SJSA1 (cell line): ENCODE measurements around the gene MRPS27. TPM values are rescaled to one million over a fixed set of nuclear protein-coding genes. Genes with fewer than 3 reads are reported as not detected.

Experiments used
- DNase-seq, 2 experiments: peaks; one replicate each; pipeline ENCODE4 v3.0.0-alpha.2; 2015 to 2020; ENCODE audit warnings: low spot score in 2 of 2, low read depth in 1 of 2
- H3K27ac ChIP-seq: fragments of 250-450 bp; sonication (Bioruptor Pico); 2 replicates; pipeline ENCODE4 v1.5.1; 2020; ENCODE audit warnings: mild to moderate bottlenecking, moderate library complexity
- H3K27me3 ChIP-seq: fragments of 250-450 bp; sonication (Bioruptor Pico); replicated peaks from 2 replicates; pipeline ENCODE4 v1.5.1; 2020; ENCODE audit warnings: mild to moderate bottlenecking, moderate library complexity
- H3K36me3 ChIP-seq: fragments of 250-450 bp; sonication (Bioruptor Pico); 2 replicates; pipeline ENCODE4 v1.5.1; 2020; ENCODE audit warnings: mild to moderate bottlenecking
- H3K4me1 ChIP-seq: fragments of 250-450 bp; sonication (Bioruptor Pico); replicated peaks from 2 replicates; pipeline ENCODE4 v1.6.1; 2021; ENCODE audit warnings: mild to moderate bottlenecking
- H3K4me3 ChIP-seq: fragments of 250-450 bp; sonication (Bioruptor Pico); 2 replicates; pipeline ENCODE4 v1.5.1; 2020; ENCODE audit warnings: mild to moderate bottlenecking
- H3K9me3 ChIP-seq: fragments of 250-450 bp; sonication (Bioruptor Pico); replicated peaks from 2 replicates; pipeline ENCODE4 v1.5.1; 2020; ENCODE audit warnings: mild to moderate bottlenecking
- total RNA-seq: library from RNA; depleted of rRNA; stranded (reverse); fragments of >200 nt; shearing (Covaris generic); gene quantifications from 2 replicates; pipeline ENCODE4 v1.2.3, GENCODE V29; 2014

The MRPS27 gene
- total RNA-seq, 1 experiment from 2014 or later, result 57.3 TPM

DNA sequence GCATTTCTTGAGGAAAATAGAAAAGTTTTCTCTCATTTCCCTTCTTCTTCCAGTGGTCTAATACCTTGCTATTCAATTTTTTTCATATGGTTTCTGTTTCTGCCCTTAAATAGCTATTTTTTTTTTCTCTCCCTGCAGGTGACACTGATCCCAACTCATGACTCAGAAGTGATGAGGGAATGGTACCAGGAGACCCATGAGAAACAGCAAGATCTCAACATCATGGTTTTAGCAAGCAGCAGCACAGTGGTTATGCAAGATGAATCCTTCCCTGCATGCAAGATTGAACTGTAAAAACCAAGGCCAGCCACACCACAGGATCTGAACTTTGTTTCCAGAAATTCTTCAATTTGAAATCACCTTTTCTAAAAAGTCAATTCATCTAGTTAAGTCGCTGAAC, 115.1 kb downstream of the MRPS27 start:
- no peak overlapping the region for H3K4me3 ChIP-seq
- H3K27ac ChIP-seq, result peak overlapping the region; percentile 39
- no peaks in the 10 kb centered on the region for H3K9me3 ChIP-seq
- peaks cover 54% of the 10 kb centered on the region for H3K4me1 ChIP-seq
- H3K36me3 ChIP-seq, result peaks cover 90% of the 10 kb centered on the region
- no peaks in the 10 kb centered on the region for H3K27me3 ChIP-seq
- no peak for DNase-seq

DNA sequence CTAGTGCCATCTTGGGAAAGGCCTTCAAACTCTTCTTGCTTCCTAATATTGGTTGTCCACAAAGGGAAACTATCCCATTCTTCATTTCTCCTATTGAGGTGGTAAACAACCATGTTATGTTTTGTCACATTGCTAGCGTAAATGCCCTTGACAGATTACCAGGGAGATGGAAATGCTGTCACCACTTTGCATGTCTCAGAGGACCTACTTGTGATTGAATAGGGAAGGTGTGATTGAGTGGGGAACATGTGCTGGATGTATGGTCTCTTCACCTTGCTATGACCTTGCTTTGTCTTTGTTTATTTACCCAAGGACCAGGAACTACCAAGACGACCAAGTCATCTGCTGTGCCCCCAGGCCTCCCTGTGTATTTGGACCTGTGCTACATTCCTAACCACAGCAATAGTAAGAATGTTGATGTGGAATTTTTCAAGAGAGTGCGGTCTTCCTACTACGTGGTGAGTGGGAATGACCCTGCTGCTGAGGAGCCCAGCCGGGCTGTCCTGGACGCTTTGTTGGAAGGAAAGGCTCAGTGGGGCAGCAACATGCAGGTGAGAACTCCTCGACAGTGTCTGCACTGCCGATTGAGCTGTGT, 116.7 kb downstream of the MRPS27 start:
- DNase-seq, result peak; percentile 82 to 83

DNA sequence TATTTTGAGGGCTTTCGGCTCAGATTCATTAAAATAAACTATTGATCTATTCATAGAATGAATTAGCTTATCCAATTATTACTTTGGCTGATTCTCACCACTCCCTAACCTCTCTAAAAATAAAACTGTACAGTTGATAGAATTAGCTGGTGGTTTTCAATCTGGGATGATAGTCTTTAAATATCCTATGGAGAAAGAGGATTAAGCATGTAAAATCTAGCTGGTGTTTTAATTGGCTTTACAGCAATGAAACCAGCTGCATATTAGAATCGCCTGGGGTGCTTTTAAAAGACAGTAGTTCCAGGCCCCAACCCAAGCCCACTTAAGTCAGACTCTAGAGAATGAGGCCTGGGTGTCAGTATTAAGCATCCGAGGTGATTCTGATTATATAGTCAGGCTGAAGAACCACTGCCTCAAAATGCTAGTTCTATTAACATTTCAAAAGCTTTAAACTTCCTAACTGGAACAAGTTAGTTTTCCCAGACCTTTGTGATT, 117.7 kb downstream of the MRPS27 start:
- Histone ChIP-seq H3K4me3 (no peak overlapping the region), H3K9me3 (no peaks in the 10 kb centered on the region), H3K27ac (peak overlapping the region; percentile 48), H3K36me3 (peaks cover 98% of the 10 kb centered on the region), H3K27me3 (no peaks in the 10 kb centered on the region), H3K4me1 (peaks cover 40% of the 10 kb centered on the region)
- no peak for DNase-seq

More for the DNA sequence above, 116.7 kb downstream of the MRPS27 start:
- Histone ChIP-seq H3K36me3 (peaks cover 97% of the 10 kb centered on the region), H3K27ac (peak overlapping the region; percentile 67), H3K27me3 (no peaks in the 10 kb centered on the region), H3K4me1 (peaks cover 44% of the 10 kb centered on the region), H3K4me3 (no peak overlapping the region), H3K9me3 (no peaks in the 10 kb centered on the region)

DNA sequence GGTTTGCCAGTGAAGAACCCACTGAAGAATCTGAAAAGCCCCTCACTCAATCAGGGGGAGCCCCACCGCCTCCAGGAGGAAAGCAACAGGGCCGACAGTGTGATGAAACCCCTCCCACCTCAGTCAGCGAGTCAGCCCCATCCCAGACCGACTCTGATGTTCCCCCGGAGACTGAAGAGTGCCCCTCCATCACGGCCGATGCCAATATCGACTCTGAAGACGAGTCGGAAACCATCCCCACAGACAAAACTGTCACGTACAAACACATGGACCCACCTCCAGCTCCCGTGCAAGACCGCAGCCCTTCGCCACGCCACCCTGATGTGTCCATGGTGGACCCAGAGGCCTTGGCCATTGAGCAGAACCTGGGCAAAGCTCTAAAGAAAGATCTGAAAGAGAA, 120.4 kb downstream of the MRPS27 start:
- H3K27me3 ChIP-seq, result no peaks in the 10 kb centered on the region
- peaks cover 98% of the 10 kb centered on the region for H3K36me3 ChIP-seq
- no peak overlapping the region for H3K4me3 ChIP-seq
- no peaks in the 10 kb centered on the region for H3K9me3 ChIP-seq
- no peak for DNase-seq
- H3K4me1 ChIP-seq, result peaks cover 24% of the 10 kb centered on the region
- H3K27ac ChIP-seq, result no peak overlapping the region

DNA sequence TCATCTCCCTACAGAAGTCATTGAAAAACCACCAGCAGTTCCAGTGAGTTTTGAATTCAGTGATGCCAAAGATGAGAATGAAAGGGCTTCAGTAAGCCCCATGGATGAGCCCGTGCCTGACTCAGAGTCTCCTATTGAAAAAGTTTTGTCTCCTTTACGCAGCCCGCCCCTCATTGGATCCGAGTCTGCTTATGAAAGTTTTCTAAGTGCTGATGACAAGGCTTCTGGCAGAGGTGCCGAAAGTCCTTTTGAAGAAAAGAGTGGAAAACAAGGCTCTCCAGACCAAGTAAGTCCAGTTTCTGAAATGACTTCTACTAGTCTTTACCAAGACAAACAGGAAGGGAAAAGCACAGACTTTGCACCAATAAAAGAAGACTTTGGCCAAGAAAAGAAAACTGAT, 122.6 kb downstream of the MRPS27 start:
- peaks cover 96% of the 10 kb centered on the region for H3K36me3 ChIP-seq

DNA sequence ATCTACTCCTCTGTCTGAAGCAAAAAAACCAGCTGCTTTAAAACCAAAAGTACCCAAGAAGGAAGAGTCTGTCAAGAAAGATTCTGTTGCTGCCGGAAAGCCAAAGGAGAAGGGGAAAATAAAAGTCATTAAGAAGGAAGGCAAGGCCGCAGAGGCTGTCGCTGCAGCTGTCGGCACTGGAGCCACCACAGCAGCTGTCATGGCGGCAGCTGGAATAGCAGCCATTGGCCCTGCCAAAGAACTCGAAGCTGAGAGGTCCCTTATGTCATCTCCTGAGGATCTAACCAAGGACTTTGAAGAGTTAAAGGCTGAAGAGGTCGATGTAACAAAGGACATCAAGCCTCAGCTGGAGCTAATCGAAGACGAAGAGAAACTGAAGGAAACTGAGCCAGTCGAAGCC, 124.5 kb downstream of the MRPS27 start:
- Histone ChIP-seq H3K4me1 (no peaks in the 10 kb centered on the region), H3K36me3 (peaks cover 98% of the 10 kb centered on the region), H3K9me3 (no peaks in the 10 kb centered on the region), H3K27me3 (no peaks in the 10 kb centered on the region), H3K27ac (no peak overlapping the region), H3K4me3 (no peak overlapping the region)
- no peak for DNase-seq

More for the DNA sequence above, 122.6 kb downstream of the MRPS27 start:
- DNase-seq, result no peak
- Histone ChIP-seq H3K4me3 (no peak overlapping the region), H3K9me3 (no peaks in the 10 kb centered on the region), H3K27ac (no peak overlapping the region), H3K27me3 (no peaks in the 10 kb centered on the region), H3K4me1 (peaks cover under 1% of the 10 kb centered on the region)

DNA sequence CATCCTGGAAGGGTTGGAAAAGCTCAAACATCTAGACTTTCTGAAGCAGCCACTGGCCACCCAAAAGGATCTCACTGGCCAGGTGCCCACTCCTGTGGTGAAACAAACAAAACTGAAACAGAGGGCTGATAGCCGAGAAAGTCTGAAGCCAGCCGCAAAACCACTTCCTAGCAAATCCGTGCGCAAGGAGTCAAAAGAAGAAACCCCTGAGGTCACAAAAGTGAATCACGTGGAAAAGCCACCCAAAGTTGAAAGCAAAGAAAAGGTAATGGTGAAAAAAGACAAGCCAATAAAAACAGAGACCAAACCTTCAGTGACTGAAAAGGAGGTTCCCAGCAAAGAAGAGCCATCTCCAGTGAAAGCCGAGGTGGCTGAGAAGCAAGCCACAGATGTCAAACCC, 125.2 kb downstream of the MRPS27 start:
- no peak overlapping the region for H3K4me3 ChIP-seq
- peaks cover 98% of the 10 kb centered on the region for H3K36me3 ChIP-seq
- no peaks in the 10 kb centered on the region for H3K4me1 ChIP-seq
- no peak for DNase-seq
- no peaks in the 10 kb centered on the region for H3K9me3 ChIP-seq
- no peak overlapping the region for H3K27ac ChIP-seq
- H3K27me3 ChIP-seq, result no peaks in the 10 kb centered on the region

DNA sequence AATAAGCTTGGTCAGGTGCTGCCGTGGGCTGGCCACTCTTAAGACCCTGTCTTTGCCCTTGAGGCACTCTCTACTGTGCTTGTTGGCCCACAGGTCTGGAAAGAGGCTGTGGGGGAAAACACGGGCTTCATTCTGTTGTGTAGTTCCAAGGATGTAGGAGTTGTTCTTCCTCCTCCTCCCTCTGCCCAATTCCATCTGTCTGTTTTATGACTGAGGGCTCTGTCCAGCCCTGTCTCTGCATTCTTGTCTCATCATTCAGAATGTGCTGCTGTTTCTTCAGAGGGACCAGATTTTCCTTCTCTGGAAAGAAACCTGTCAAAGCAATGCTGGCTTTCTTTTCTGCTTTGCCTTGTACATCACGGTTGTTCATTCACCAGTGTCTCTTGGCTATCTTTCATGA, 128.6 kb downstream of the MRPS27 start:
- DNase-seq, result no peak
- peaks cover 97% of the 10 kb centered on the region for H3K36me3 ChIP-seq
- no peaks in the 10 kb centered on the region for H3K9me3 ChIP-seq
- H3K27me3 ChIP-seq, result no peaks in the 10 kb centered on the region
- H3K4me3 ChIP-seq, result no peak overlapping the region
- no peaks in the 10 kb centered on the region for H3K4me1 ChIP-seq
- no peak overlapping the region for H3K27ac ChIP-seq

DNA sequence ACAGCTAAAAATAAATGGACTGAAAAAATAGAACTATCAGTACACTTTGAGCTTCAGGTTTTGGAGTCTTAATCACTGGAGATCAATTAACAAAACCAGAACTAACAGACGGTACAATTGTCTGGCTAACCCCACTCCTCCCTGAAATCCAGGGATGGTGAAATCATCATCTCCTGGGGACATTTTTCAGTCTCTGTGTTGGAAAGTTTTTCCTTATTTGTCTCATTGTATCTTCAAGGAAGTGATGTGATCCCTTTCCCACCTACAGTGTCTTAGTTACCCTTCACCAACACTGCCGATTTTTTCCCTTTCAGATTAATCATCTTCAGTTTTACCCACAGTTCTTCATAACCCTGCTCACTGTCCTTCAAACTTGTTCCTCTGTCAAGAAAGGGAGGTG, 130.9 kb downstream of the MRPS27 start:
- DNase-seq, result no peak
- H3K9me3 ChIP-seq, result no peaks in the 10 kb centered on the region
- no peaks in the 10 kb centered on the region for H3K27me3 ChIP-seq
- peaks cover 97% of the 10 kb centered on the region for H3K36me3 ChIP-seq
- no peaks in the 10 kb centered on the region for H3K4me1 ChIP-seq
- H3K4me3 ChIP-seq, result no peak overlapping the region
- H3K27ac ChIP-seq, result no peak overlapping the region

DNA sequence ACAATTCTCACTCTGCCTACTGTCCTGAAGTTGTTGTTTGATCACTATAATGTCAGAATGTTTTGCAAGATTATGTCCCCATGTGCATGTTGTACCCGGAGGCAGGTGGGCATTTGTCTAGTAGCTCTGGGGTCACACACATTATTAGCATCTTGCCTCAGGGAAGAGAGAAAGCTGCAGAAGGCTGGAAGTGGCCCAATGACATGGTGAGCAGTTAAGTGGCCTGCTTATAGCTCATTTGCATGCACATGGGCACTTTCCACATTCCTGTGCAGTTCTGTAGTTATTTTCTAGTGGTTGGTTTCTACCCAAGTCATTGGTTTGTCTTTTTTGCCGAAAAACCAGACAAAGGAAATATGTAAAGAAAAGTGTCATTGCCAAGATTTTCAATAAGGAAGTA, 131.9 kb downstream of the MRPS27 start:
- Histone ChIP-seq H3K27ac (no peak overlapping the region), H3K36me3 (peaks cover 97% of the 10 kb centered on the region), H3K27me3 (no peaks in the 10 kb centered on the region)

DNA sequence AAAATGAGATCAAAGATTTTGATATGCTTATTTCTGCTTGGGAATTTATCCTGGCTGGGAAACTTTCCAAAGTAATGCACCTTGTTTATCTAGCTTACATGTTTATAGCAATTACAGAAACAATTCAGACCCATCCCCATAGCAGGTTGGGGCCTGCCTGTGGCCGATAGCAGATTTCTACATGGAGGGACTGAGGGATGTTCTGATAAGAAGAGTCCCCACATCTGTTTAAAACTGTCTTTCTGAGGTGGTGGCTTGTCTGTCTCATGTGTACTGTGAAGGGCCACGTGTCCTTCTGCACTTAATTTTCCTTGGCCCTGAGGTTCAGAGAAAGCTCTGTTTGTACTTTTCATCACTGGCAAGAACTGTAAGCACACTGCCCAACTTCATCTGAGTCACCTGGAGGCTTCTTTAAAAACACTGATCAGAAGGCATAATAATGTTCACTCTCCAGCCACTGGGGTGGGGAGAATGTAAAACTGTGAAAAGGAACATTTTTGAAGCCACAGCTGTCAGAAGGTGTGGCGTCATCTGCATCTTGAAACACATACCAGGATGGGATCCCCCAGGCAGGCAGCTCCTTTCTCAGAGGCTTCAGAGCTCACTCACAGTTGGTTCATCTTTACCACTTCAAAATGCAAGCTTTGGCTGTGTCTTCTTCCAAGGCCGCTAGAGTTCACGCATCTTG, 132.5 kb downstream of the MRPS27 start:
- Histone ChIP-seq H3K27me3 (no peaks in the 10 kb centered on the region), H3K36me3 (peaks cover 99% of the 10 kb centered on the region), H3K27ac (no peak overlapping the region), H3K4me1 (no peaks in the 10 kb centered on the region), H3K4me3 (no peak overlapping the region), H3K9me3 (no peaks in the 10 kb centered on the region)
- no peak for DNase-seq

More for the DNA sequence above, 131.9 kb downstream of the MRPS27 start:
- Histone ChIP-seq H3K4me3 (no peak overlapping the region), H3K9me3 (no peaks in the 10 kb centered on the region), H3K4me1 (no peaks in the 10 kb centered on the region)
- no peak for DNase-seq

DNA sequence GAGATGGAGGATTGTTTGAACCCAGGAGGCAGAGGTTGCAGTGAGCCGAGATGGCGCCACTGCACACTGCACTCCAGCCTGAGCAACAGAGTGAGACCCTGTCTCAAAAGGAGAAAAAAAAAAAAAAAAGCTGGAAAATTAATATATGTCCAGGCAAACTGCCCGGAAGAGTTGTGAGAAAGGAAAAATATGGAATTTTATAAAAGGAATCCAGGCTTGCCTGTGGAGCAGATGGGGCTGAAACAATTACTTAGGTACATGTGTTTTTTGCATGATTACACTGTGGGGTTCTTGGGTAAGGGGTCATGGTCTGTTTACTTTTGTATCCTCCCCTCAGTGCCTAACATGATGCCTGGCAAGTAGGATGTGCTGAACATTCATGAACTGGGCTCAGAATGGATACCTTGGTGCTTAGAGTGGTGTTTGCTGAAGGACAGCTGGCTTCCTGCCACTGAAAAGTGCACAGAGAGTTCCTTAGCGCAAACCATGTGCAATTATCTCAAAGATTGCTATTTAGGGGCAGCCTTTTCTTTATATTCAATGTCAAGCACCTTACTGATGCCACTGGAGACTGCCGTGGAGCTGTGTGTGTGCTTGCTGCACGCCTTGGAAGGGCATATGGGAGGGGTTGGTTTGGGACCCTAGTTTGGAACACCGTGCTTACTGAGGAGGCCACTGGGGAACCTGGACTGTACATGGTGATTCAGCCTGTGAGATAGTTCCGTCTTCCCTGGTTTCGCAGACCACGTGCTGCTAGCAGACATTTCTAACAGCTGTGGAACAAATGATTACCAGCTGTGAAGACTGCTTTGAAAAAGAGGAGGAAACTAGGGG, 134.3 kb downstream of the MRPS27 start:
- H3K4me3 ChIP-seq, result no peak overlapping the region
- H3K27me3 ChIP-seq, result no peaks in the 10 kb centered on the region
- no peak overlapping the region for H3K27ac ChIP-seq
- DNase-seq, result no peak
- H3K4me1 ChIP-seq, result peaks cover 5% of the 10 kb centered on the region
- H3K9me3 ChIP-seq, result no peaks in the 10 kb centered on the region
- H3K36me3 ChIP-seq, result peaks cover 90% of the 10 kb centered on the region

DNA sequence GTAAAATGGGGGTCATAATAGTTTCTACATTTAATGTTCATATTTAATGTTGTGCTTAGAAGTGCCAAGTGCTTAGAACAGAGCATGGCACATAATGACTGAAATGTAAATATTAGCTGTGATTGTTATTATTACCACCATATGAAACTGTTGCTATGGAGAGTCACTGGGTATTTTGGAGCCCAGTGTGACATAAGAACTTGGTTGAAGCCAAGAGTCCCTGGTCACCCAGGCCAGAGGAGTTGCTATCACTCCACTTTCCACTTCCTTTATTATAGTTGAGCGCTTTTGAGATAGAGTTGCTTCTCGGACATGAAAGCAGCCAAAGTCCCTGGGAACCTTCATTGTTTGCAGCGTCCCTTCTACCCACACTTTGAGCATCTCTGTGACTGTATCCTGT, 135.6 kb downstream of the MRPS27 start:
- Histone ChIP-seq H3K4me1 (peaks cover 18% of the 10 kb centered on the region), H3K27ac (no peak overlapping the region), H3K4me3 (no peak overlapping the region), H3K36me3 (peaks cover 89% of the 10 kb centered on the region), H3K27me3 (no peaks in the 10 kb centered on the region), H3K9me3 (no peaks in the 10 kb centered on the region)
- DNase-seq, result no peak

DNA sequence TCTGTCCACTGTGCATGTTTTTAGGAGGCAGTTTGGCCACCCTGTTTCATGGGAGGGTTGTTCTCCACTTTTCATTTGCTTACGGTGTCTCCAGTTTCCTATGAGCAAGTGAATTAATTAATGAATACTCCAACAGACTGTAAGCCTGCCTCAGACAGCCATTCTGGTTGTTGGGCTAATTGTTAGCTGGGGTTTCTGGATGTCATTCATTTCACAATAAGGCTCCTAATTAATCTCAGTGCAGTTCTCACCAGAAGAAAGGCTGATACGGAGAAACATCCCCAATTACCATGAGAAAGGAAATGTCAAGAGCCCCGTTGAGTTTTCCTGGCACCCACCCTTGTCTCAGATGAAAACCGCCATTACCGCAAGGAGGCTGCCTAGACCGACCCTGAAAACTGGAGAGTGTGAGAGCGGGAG, 136.9 kb downstream of the MRPS27 start:
- peaks cover 29% of the 10 kb centered on the region for H3K4me1 ChIP-seq
- no peak for DNase-seq
- no peak overlapping the region for H3K27ac ChIP-seq
- H3K36me3 ChIP-seq, result peaks cover 78% of the 10 kb centered on the region
- H3K9me3 ChIP-seq, result no peaks in the 10 kb centered on the region
- H3K27me3 ChIP-seq, result no peaks in the 10 kb centered on the region
- no peak overlapping the region for H3K4me3 ChIP-seq
